Measurements from ENCODE around the gene SMG7.

SMG7 gene

GRCh38 chr1:183517401-183517800 lies 45.1 kb downstream of the SMG7 start:
- no peak for DNase-seq (ENCODE audit: low read depth)
- TF ChIP-seq, protein P1, sequence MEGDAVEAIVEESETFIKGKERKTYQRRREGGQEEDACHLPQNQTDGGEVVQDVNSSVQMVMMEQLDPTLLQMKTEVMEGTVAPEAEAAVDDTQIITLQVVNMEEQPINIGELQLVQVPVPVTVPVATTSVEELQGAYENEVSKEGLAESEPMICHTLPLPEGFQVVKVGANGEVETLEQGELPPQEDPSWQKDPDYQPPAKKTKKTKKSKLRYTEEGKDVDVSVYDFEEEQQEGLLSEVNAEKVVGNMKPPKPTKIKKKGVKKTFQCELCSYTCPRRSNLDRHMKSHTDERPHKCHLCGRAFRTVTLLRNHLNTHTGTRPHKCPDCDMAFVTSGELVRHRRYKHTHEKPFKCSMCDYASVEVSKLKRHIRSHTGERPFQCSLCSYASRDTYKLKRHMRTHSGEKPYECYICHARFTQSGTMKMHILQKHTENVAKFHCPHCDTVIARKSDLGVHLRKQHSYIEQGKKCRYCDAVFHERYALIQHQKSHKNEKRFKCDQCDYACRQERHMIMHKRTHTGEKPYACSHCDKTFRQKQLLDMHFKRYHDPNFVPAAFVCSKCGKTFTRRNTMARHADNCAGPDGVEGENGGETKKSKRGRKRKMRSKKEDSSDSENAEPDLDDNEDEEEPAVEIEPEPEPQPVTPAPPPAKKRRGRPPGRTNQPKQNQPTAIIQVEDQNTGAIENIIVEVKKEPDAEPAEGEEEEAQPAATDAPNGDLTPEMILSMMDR (conservative IDR thresholded peaks at IDR 0.05; ENCODE audit: low read depth, low read length), result no peak
- no peak overlapping the region for H3K4me3 ChIP-seq (ENCODE audit: low read length)

- H3K4me3 ChIP-seq (ENCODE audit: low read length), result no peak overlapping the region
- no peak for DNase-seq (ENCODE audit: low read depth)
- TF ChIP-seq, protein P1 (conservative IDR thresholded peaks at IDR 0.05; ENCODE audit: low read depth, low read length), result no peak
These were observed 48.1 kb downstream of the SMG7 start for GRCh38 chr1:183520379-183520778.

DNA sequence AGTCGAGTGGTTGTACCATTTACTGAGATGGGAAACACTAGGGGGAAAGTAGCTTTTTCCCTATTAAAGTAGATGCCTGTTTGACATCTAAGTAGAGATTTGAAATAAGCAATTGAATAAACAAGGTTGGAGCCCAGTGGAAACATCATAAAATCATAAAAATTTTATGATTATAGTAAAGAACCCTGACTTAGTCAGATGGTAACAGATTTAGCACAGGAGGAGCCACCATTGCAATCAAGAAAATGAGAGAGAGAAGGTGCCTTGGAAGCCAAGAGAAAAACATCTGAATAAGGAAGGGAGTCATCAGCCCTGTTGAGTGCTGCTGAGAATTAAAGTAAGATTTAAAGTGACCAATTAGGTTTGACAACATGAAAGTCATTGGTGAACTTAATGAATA lies 49.8 kb downstream of the SMG7 start:
- H3K4me3 ChIP-seq (ENCODE audit: low read length), result no peak overlapping the region
- TF ChIP-seq, protein P1 (conservative IDR thresholded peaks at IDR 0.05; ENCODE audit: low read depth, low read length), result no peak
- no peak for DNase-seq (ENCODE audit: low read depth)

GRCh38 chr1:183528577-183528976 lies 56.3 kb downstream of the SMG7 start:
- H3K4me3 ChIP-seq (ENCODE audit: low read length), result no peak overlapping the region
- DNase-seq (ENCODE audit: low read depth), result no peak
- TF ChIP-seq, protein P1 (conservative IDR thresholded peaks at IDR 0.05; ENCODE audit: low read depth, low read length), result no peak

DNA sequence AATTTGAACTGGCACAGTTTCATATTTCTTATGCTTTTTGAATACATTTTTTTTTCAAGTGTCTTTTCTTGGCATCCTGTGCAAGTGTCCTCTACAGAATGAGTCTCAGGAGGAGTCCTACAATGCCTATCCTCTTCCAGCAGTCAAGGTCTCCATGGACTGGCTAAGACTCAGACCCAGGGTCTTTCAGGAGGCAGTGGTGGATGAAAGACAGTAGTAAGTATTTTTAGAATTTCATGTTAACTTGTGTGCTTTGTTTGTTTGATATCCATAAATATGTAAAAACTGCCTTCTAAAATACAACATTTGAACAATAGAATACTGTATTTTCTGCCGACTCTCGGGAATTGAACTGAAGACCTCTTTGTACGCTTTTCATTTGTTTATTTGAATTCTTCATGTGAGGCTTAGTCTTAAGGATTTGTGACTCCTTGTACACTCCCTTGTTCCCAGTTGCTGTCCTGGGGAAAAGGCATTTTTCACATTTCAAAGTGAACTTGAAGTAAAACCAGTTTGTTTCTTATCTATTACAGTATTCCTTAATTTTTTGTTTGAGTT lies 61.4 kb downstream of the SMG7 start:
- H3K4me3 ChIP-seq (ENCODE audit: low read length), result no peak overlapping the region
- TF ChIP-seq, protein P1 (conservative IDR thresholded peaks at IDR 0.05; ENCODE audit: low read depth, low read length), result no peak
- DNase-seq (ENCODE audit: low read depth), result no peak

GRCh38 chr1:183537405-183537804 lies 65.1 kb downstream of the SMG7 start:
- TF ChIP-seq, protein P1 (conservative IDR thresholded peaks at IDR 0.05; ENCODE audit: low read depth, low read length), result no peak
- DNase-seq (ENCODE audit: low read depth), result no peak
- H3K4me3 ChIP-seq (ENCODE audit: low read length), result no peak overlapping the region

DNA sequence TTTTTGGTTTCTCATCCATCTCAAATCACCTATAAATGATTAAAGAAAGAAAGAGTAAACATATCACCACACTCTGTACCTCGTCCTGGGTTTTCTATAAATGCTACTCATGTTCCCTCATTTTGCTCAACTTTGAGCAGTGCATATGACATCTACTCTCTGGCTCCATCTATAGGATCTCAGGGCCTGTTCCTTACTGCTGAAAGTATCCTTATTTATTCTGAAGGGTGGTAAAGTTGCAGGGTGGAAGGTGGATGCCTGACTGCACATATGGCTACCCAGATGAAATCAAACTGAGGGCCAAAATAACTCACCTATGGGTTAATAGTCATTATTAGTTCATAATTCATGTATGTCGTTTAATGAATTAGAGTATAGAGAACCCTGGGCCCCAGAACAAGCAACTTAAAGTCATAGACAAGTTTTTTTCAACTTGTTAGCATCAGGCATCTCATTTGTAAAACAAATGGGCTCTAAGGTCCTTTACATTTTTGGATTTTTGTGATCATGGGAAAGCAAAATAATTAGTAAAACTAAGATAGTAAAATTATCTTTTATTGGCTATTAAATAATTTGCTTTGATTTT lies 71.4 kb downstream of the SMG7 start:
- peak; percentile 28 for DNase-seq (ENCODE audit: low read depth)

More for the DNA sequence above, 71.4 kb downstream of the SMG7 start:
- TF ChIP-seq, protein P1 (conservative IDR thresholded peaks at IDR 0.05; ENCODE audit: low read depth, low read length), result peak; percentile 85
- no peak overlapping the region for H3K4me3 ChIP-seq (ENCODE audit: low read length)
